Stimulated activated CD4-positive, alpha-beta T cell treated with anti-CD3 and anti-CD28 coated beads, Interleukin-15, amount 100 ng/mL, for 1 hour (primary cell): ENCODE measurements around the gene KIFC3.
"Not testable (repeated sequence)": the region's sequence is repeated elsewhere in the genome, so short reads cannot be mapped to it uniquely, and the experiment has no call there.

ENCODE experiments used
- DNase-seq, 2 donors: peaks; one replicate each; pipeline ENCODE4 v3.0.0-alpha.2; 2020; ENCODE audit warnings: low read depth in 1 of 2, low spot score in 1 of 2

Gene KIFC3

DNA sequence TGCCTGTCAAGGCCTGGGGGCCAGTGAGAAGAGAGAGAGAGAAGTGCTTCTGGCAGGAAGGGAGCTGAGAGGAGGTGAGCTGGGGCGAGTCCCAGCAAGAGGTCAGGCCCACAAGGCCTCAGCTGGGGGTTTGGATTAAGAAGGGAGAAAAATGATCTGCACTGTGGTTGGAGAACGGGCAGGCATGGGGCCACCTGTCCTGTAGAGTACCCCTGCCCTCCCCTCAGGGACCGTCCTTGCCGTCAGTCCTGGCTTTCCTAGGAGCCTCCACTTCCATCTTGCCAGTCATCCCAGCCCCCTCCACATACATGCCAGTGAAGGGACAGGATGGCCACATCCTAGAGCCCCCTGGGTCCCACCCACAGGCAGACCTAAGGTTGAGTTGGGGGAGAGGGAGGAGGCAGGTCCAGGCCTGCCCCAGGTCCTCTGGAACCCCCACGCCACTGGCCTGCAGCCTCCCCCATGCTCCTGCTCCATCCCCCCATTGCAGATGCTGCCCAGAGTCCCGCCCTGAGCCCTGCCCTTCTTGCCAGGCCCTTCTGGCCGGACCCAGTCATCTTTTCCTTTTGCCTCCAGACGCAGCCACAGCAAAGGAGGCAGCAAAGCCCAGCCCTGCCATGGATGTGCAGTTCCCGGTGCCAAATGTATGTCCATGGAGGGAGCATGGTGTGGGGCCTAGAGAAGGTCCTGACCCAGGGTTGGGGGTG is 47.8 kb downstream of the KIFC3 start:
- DNase-seq = no peak

DNA sequence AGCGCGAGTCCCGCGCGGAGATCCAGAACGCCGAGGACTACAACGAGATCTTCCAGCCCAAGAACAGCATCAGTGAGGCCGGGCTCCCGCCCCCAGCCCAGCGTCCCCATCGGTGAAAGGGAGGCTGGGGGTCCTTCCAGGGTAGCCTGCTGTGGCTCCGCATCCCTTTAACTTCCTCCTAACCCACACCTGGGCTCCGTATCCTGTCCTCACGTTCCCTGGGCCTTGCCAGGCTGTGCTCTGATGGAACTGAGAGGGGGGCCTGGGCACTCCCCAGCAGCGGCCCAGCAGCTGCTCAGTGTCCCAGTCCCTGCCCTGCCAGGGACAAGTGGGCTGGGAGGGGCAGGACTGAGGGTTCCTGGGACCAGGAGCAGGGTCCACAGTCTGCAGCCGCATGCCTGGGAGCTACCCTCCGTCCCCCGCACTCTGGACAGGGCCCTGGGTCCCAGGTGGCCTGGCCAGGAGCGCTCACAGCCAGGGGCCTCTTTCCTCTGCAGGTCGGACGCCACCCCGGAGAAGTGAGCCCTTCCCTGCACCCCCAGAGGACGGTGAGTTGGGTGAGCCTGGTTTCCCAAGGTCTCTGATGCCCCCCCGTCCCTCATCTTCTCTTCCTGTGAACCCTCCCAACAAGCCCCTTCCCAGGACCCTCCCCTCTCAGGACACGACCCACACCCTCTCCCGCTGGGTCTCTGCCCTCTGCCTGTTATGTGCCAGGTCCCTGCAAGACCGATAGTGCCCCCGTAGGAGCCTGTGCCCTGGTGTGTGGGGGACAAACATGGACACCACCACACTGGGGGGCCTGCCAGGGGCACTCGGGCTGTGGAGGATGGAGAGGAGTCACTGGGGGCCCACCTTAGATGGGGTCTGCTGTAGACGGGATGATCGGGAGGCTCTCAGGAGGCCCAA is 48.6 kb downstream of the KIFC3 start:
- DNase-seq = no peak

DNA sequence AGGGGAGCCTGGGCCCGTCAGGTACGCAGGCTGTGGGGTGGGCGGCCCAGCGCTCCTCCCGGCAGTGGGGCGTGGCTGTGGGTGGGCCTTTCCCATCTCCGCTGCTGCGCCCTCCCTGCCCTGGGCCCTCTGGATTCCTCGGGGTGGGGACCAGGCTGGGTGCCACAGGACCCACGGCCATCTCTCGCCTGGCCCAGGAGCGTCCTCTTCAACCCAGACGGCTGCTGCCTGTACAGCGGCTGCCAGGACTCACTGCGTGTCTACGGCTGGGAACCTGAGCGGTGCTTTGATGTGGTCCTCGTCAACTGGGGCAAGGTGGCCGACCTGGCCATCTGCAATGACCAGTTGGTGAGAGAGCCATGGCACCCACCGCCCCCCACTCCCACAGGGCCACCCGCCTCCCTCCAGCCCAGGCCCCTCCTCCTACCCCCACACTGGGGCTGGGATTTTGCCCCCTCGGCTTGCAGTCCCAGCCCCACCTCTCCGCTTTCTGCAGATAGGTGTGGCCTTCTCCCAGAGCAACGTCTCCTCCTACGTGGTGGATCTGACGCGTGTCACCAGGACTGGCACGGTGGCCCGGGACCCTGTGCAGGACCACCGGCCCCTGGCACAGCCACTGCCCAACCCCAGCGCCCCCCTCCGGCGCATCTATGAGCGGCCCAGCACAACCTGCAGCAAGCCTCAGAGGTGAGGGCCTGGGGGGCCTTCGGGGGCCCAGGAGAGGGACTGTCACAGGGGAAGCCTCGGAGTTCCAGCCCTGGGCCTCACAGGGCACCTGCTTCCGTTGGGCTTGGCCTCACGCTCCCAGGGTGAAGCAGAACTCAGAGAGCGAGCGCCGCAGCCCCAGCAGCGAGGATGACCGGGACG is 49.5 kb downstream of the KIFC3 start:
- no peak for DNase-seq

DNA sequence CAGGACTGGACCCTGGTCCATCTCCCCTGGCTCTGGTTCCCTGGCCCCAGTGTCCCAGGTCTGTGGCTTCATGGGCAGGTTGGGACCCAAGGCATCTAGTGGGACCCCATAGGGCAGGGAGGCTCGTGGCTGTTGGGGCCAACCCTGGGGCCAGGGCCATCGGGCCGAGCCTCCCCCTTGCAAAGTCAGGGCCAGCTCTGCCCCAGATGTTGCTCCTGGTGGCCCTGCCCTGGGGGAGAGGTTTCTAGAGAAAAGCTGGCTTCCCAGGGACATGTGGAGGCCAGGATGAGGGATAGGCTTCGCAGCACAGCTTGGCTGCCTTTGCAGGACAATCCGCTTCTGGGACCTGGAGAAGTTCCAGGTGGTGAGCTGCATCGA is 50.1 kb downstream of the KIFC3 start:
- DNase-seq = no peak

DNA sequence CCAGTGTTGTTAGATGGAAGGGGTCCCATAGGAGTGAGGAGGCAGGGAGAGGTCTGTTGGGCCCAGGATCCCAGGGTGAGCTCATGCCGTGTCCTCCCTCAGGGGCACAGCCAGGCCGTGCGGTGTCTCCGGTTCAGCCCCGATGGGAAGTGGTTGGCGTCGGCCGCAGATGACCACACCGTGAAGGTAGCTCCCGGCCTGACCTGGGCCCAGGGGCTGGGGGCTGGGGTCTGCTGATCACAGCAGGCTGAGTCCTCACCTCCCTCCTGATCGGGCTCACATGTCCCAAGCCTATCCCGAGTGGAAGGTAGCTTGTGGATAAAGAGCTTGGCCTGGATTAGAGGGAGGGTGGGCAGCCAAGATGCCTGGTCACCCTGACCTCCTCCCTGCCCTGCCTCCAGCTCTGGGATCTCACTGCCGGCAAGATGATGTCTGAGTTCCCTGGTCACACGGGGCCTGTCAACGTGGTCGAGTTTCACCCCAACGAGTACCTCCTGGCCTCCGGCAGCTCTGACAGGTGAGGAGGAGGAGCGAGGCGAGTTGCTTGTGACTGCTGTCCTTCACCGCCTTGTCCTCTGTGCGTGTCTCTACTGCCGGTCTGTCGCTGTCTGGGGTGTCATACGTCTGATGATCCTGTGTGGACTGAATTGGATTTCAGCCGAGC is 50.6 kb downstream of the KIFC3 start:
- DNase-seq = no peak

DNA sequence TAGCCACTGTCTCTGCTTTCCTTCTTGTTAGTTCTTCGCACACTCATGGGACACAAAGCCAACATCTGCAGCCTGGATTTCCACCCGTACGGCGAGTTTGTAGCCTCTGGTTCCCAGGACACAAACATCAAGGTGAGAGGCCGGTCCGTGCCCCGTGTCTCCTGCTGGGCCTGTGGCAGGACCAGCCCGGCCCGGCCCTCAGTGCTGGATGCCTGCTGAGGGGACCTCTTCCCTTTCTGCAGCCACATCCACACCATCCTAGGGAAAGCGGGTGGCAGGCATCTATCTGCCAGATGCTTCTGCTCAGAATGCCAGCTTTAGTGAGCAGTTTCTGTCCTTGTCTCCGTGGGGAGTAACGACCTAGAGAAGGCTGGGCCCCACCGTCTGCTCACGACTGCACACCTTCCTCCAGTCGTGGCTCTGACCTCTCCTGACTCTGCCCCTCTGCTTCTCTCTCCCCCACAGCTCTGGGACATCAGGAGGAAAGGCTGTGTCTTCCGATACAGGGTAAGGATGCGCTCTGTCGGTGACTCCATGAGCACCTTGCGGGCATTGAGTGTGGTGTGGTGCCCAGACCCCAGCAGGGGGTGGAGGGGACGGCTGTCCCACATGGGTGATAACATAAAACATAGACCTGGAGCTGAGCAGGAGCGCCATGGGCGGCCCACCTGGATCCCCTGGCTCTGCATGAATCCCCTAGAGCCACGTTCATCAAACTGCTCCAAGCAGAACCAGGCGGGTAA is 51.3 kb downstream of the KIFC3 start:
- DNase-seq = no peak

DNA sequence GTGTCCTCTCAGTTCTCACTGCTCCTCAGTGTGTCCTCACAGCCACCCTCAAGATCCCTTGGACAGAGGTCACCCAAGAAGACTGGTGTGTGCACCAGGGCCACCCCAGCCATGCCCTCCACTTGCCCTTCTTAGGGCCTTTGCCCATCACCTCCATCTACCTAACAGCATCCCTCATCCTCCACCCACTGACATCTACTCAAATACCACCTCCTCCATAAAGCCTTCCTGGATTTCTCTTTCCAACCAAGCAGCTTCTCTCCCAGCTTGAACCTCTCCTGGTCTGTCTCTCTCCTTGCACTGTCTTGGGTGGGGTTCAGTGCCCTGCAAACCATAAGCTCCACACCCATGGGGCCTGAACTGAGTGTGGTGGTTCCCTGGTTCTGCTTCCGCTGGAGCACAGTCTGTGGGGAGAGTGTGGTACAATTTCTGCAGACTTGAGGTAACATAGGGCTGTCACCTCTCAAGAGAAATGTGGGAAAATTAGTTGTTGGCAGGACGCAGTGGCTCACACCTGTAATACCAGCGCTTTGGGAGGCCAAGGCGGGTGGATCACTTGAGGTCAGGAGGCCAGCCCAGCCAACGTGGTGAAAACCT is 52.3 kb downstream of the KIFC3 start:
- DNase-seq = no peak

DNA sequence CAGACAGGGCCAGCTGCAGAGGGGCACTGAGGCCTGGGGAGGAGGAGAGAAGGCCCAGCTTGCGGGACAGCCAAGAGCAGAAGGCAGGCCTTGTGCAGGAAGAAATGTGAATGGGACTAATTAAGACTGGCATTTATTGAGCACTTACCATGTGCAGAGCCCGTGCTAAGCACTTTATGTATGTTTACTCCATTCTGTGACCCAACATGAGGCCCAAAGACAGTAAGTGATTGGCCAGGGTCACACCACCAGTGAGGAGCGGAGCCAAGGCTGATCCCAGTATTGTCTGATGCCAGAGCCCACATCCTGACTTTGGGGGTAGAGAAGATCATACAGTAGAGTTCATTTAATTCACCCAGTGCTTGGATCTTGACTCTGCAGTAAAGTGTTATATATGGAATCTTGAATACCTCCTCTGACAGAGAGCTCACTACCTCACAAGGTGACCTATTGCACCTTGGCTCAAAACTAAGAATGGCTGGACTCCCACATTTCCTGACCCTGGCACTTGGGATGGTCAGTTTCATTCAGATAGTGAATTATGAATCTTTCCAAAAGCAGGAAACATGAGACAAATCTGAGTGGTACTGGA is 53.1 kb downstream of the KIFC3 start:
- no peak for DNase-seq

DNA sequence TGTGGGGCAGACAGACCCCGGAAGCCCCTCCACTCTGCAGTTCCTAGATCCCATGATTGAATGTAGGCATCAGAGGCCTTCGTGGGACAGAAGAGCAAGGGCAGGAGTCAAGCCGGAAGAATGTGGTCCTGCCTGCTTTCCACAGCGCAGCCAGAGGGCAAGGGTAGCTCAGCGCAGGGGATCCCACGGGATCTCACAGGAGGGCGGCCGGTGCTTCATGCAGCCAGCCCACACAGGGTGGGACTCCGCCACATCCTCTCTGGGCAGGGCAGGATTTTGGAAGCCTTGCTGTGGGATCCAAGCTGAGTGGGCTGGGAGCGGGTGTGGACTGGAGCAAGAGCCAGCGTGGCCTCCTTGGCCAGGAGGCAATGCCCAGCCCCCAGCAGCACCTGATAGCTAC is 53.7 kb downstream of the KIFC3 start:
- DNase-seq = no peak

DNA sequence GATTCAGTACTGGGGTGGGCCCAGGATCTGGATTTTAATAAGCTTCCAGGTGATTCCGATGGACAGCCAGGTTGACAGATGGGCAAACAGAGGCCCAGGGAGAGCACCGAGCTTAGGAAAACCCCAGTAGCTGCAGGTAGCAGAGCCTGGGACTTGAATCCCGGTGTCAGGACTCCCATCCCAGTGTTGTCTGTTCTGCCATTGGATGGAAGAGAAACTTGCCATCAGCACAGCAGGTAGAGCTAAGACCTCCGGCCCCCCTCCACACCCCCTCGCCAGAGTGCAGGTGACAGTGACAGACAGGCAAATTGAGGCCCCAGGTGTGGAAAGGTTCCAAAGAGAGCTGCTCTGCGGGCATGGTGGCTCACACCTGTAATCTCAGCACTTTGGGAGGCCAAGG is 54.3 kb downstream of the KIFC3 start:
- DNase-seq = no peak

DNA sequence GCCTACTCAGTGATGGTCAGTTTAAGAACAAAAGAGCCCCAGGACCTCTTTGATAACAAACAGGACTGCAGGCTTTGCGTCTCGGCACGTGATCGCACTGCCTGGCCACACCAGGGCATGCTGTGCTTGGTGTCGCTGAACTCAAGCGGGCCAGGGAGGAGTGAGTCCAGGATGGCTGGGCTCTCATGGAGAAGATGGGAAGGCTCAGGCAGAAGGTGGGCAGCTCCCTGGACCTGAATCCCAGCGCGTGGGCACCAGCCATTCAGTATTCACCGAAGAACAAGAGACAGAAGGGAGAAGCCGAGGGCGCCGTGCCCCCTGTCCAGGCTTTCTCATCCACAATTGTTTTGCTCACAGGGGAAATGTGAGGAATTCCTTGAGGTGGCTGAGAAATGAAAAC is 54.8 kb downstream of the KIFC3 start:
- no peak for DNase-seq

DNA sequence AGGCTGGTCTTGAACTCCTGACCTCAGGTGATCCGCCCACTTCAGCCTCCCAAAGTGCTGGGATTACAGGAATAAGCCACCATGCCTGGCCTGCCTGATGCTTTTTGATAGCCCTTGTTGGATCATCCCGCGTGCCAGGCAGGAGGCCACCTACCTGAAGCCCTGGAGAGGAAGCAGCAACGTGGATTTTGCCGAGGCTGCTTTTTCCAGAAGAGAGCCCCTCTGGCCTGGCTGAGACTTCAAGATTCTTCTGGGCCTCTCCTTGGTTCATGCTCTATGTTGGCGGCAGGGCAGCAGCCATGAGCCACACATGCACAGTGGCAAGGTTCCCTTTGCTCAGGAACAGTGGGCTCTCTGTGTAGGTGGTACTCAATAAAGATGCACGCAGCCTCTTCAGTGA is 55.2 kb downstream of the KIFC3 start:
- no peak for DNase-seq

DNA sequence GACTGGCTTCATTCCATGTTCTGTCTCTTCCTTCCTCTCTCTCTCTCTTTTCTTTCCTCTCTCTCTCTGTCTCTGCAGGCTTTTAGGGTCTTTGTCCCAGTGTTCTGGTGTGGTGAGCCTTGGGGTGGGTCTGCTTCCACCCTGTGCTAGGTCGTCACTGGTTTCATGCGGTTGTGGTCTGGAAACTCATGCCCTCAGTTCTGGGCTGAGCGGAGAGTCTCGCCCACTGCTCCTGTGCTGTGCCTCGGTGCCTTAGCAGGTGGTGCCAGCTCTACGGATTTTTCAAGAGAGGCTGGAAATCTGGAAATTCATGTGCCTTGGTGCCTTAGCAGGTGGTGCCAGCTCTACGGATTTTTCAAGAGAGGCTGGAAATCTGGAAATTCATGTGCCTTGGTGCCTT is 56.0 kb downstream of the KIFC3 start:
- not testable (repeated sequence) for DNase-seq

DNA sequence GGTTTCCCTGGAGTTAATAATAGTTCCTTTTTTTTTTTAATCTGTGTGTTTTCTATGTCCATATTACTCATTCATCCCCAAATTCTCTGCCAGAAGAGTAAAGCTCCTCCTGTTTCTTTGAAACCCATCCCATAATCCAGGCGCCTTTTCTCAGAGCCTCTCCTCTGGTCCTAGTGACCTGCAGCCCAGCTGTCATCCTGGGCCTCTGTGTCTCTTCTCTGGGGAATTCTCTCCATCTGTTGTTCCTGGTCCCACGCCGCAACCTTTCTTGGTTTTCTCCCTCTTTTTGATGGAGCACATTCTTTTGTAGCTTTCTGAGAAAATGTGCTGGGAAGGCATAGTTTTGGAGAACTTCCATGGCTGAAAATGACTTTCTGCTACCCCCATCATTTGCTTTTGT is 56.5 kb downstream of the KIFC3 start:
- no peak for DNase-seq

DNA sequence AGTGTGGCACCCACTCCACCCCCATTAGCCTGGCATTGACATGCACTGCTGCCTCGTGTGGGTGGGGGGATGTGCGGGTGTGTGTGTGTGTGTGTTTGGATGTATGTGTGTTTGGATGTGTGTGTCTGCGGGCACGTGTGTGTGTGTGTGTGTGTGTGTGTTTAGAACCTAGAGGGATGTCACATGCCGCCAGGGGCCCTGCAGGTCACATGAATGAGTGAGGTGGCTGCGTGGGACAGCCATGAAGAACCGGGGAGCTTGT is 57.7 kb downstream of the KIFC3 start:
- DNase-seq = no peak

DNA sequence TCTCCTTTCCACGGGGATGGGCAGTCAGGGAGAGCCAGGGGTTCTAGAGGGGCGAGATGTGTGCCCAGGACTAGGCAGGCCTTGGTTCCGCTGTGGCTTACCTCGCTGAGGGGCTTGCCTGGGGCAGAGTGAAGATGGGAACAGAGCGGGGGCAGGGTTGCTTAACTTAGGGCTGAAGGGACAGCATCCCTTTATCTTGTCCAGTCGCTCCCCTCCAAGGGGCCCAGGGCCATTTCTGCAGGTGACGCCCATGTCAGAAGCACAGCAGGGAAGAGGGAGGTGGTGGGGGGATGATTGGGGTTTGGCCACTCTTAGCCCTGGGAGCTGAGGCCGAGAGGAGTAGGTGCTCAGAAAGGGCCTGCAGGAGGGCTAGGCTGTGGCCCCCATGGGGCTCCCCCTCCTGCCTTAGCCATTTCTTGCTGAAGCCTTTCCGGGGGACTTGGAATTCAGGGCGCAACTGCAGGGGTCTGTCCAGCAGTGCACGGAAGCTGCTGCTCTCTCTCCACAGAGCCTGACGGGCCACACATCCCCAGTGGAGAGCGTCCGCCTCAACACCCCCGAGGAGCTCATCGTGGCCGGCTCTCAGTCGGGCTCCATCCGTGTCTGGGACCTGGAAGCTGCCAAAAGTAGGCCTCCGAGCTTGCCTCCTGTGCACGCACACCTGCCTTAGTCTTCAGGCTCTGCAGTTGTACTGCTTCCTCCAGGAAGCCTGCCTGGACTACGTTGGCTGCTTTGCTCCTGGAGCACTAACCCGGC is 58.2 kb downstream of the KIFC3 start:
- no peak for DNase-seq

DNA sequence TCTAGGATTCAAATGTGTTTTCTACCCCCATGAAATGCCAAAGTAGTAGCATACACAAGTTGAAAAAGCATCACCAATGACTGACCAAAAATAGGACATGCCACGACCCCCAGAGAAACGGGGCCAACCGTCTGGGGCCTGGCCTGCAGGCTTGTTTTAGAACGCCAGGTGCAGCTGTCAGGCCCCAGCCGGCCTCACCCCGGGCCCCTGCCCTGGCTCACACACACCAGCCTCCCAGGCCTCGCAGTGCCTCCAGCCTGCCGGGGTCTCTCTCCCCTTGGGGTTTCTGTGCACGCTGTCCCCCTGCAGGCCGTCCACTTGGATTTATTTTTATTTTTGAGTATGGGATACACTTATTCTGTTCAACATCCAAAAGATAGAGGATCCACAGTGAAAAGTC is 58.8 kb downstream of the KIFC3 start:
- DNase-seq = no peak

DNA sequence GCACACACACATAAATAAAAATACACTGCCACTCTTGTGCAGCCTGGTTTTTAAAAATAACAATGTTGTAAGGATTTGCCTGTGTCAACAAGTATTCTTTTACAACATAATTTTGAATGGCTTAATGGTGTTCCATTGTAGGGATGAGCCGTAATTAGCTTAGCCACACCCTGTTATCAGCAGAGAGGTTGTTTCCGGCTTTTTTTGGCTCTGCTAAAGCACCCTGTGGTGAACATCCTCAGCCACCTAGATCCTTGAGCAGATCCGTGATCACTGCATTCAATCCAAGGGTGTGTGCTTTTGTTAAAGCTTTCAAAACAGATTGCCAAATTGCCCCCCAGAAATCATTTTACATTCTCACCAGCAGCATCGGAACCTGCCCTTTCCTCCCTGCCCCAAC is 59.7 kb downstream of the KIFC3 start:
- no peak for DNase-seq

DNA sequence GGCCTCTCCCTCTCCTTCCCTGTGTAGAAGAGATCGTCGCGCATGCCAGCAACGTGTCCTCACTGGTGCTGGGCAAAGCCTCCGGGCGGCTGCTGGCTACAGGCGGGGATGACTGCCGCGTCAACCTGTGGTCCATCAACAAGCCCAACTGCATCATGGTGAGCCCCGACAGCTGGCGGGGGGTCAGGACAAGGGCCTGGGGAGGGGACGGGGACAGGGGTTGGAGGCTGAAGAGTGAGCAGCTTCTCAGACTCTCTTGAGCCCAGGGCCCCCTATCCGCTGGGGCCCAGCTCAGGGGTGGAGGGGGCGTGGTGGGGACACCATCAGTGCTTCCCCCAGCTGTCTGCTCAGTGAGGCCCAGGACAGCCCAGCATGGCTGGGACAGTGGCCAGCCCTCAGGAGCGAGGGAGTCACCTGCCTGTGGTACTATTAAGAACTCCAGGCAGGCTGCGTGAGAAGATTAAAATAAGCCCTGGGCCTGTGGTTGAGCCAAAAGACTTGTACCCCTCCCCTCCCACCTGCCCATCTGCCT is 60.6 kb downstream of the KIFC3 start:
- no peak for DNase-seq
